HL-60/S4 (cell line): ENCODE data around the gene CBFA2T2.
"Not testable (repeated sequence)": the region's sequence is repeated elsewhere in the genome, so short reads cannot be mapped to it uniquely, and the experiment has no call there.

Experiments used
- in situ Hi-C: fragments of 300-500 bp; cut with MboI; formaldehyde crosslinking; loops from 2 replicates; pipeline ENCODE4 v1.14.3; 2022; ENCODE audit warnings: low sequenced_read_pairs

Gene CBFA2T2

DNA sequence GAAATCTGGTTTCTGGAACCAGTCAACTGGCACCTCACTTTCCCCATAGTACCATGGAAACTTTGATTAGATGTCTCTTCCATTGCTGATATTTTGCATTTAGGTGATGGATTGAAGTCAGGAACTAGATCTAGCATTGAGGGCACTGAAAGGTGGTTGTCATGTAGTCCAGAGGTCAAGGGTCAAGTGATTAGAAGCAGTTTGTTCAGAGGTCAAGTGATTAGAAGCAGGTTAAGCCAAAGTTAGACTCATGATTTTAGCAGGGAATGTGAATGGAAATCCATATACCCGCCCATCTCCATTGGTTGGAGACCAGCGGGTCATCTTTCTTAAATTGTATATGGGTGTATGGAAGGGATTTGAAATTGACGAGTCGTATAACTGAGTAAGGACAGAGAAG, 51.2 kb downstream of the CBFA2T2 start:
- in situ Hi-C loops, result no loop called here

DNA sequence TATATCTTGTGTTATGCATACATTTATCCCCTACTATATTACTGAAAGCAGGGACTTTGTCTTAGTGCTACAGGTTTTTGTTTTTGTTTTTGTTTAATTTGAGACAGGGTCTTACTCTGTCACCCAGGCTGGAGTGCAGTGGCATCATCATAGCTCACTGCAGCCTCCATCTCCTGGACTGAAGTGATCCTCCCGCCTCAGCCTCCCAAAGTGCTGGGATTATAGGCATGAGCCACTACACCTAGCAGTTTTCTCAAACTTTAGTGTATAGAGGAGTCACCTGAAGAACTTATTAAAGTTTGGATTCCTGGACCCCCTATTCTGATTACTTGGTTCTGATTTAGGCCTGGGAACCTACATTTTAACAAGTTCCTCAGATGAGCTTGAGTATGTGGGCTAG, 51.9 kb downstream of the CBFA2T2 start:
- in situ Hi-C loops, result no loop called here

DNA sequence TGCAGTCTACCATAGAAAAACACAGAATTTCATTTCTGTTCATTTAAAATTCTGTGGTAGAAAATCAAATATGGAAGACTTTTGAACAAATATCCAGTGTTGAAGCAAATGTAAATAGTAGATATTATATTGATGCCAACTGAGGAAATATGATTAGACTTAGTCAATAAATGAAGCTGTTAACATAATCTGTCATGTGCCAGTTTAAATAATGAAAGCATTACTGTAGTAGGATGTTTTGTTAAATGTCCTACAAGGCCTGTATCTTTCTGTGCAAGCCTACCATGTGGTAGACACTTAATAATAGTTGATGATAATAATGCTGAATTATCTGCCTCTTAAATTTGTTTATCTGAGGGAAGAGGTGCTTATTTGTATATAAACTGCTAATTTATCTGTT, 55.9 kb downstream of the CBFA2T2 start:
- in situ Hi-C loops, result no loop called here

GRCh38 chr20:33549229-33549999, 59.5 kb downstream of the CBFA2T2 start:
- in situ Hi-C loops, result no loop called here

DNA sequence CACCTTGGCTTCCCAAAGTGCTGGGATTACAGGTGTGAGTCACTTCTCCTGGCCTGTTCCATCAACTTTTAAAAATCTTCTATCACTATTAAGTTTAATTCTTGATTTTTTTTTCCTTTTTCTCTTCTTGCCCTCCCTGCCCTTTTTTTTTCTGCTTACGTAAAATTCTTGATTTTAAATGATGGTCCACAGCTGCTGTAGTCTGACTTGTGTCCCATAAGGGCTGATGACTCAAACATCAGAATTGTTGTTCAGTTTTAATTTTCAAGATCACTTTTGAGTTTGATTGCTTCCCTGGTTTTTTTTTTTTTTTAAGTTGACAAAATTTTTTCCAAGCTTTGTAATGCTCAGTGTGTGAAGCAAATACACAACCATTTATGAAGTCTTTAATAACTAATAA, 61.9 kb downstream of the CBFA2T2 start:
- in situ Hi-C loops, result no loop called here

DNA sequence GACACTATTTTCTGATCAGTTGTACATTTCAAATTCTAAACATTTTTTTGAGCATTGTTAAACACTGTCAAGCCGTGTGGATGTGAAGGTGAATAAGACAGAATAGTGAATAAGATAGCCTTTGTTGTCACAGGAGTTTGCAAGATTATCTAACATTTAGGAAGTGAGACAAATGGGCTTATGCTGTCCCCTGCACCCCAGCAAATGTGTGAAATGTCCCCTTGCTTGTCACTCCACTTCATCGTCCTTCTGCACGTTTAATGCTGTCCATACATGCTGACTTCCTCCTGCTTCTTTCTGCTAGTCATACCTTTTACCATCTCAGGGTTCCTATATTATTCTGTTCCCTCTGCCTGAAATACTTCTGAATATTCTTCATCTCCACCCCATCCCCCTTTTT, 62.6 kb downstream of the CBFA2T2 start:
- in situ Hi-C loops, result no loop called here

GRCh38 chr20:33553516-33553915, 63.6 kb downstream of the CBFA2T2 start:
- in situ Hi-C loops, result no loop called here

GRCh38 chr20:33554914-33555420, 65.1 kb downstream of the CBFA2T2 start:
- in situ Hi-C loops, result no loop called here

- in situ Hi-C loops, result no loop called here
Observed at GRCh38 chr20:33555755-33556154, 65.9 kb downstream of the CBFA2T2 start.

- in situ Hi-C loops, result no loop called here
Observed at GRCh38 chr20:33556246-33556645, 66.3 kb downstream of the CBFA2T2 start.

DNA sequence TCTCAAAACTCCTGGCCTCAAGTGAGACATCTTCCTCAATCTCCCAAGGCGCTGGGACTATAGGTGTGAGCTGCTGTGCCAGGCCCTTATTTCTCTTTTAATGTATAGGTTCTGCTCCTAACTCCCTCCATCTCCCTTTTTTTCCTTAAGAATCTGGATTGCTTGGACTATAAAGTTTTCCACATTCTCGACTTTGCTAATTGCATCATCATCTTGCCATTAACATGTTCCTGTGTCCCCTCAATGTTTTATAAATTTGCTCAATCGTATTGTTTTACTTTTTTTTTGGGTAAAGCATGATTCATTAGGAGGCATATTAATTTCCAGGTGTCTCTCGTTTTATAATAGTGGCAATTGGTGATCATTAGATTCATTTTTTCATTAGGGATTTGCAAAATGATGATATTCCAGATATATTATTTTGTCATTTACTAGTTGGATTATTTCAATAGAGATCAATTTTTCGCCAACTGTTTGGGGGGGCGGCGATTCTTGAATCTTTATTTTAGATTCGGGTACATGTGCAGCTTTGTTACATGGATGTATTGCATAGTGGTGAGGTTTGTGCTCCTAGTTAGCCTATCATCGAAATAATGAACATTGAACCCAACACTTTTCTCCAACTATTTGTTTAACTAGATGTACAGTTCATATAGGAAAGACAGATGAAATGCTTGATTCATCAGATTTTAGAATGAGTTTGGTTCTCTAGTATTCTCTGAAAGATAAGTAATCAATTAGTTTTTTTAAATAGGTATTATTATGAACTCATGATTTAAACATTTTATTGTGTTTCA, 68.7 kb downstream of the CBFA2T2 start:
- in situ Hi-C loops, result no loop called here

DNA sequence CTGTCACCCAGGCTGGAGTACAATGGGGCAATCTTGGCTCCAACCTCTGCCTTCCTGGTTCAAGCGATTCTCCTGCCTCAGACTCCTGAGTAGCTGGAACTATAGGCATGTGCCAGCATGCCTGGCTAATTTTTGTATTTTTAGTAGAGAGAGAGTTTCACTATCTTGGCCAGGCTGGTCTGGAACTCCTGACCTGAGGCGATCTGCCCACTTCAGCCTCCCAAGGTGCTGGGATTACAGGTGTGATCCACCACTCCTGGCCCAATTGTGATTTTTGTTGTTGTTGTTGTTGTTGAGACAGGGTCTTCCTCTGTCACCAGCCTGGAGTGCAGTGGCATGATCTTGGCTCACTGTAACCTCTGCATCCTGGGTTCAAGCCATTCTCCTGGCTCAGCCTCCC, 69.3 kb downstream of the CBFA2T2 start:
- in situ Hi-C loops, result no loop called here

DNA sequence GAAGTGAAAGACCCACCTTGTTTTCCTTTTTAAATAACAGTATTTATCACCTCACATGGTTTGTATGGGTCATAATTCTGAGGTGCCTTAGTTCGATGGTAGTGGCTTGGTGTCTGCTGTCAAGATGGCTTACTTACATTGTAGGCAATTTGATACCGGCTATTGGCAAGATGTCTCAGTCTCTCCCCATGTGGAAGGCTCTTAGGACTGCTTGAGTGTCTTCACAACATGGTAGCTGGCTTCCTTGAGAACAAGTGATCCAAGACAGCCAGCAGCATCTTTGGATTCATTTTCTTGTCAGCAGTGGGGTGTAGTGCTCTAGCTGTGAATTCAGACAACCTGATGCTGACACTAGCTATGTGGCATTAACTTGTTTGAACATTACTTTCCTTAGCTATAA, 70.1 kb downstream of the CBFA2T2 start:
- in situ Hi-C loops, result no loop called here

DNA sequence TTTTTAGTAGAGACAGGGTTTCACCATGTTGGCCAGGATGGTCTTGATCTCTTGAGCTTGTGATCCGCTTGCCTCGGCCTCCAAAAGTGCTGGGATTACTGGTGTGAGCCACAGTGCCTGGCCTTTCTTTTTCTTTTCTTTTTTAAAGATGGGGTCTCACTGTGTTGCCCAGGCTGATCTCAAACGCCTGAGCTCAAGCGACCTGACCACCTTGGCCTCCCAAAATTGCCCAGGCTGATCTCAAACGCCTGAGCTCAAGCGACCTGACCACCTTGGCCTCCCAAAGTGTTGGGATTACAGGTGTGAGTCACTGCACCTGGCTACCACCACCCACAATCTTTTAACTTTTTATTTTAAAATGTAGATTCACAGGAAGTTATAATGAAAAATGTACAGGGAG, 71.2 kb downstream of the CBFA2T2 start:
- in situ Hi-C loops, result not testable (repeated sequence)

DNA sequence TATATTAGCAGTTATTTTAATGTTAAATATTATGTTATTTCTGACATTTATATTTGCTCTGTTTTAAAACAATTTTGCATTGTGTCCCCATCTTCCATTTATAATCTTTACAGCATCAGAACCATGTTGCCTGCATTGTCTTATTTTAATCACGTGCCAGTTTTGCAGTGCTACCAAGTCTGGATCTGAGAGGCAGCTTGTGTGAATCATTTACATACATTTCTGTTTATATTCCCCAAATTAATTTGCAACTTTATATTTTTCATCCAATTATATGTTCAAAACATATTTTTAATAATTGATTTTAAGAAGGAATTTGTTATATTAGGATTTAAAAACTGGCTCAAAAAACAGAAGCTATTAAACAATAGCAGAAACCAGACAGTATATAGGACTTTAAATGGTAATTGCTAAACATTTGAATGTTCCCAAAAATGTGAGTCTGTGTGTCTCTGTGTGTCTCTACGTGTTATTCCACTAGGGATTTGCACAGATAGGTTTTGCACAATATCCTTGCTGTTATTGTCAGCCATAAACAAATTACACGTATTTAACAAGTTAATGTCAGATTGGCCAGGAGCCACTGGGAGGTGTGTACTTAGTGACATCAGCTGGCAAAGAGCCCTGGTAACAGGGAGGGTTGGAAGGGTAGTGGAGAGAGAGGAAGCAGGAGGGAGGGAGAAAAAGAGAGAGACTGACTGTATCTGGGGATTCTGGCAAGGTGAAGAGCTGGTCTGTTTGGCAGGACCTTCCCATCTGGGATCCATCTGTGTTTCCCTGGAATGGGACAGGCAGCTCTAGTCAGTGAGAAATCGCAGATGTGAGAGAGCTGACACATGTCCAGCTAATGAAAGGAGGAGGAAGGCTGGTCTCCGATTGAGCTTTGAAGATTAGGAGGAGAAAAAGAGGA, 72.1 kb downstream of the CBFA2T2 start:
- in situ Hi-C loops, result no loop called here

- in situ Hi-C loops, result no loop called here
Observed at GRCh38 chr20:33563788-33564187, 73.9 kb downstream of the CBFA2T2 start.

GRCh38 chr20:33566781-33567603, 77.1 kb downstream of the CBFA2T2 start:
- in situ Hi-C loops, result no loop called here

GRCh38 chr20:33567949-33568348, 78.1 kb downstream of the CBFA2T2 start:
- in situ Hi-C loops, result no loop called here

GRCh38 chr20:33568378-33568777, 78.5 kb downstream of the CBFA2T2 start:
- in situ Hi-C loops, result no loop called here
